Coronary artery (tissue), 2 donors: ENCODE results near the gene AGTR1.
A peak's percentile ranks its signal among the peaks of the same experiment; 100 is the strongest.

Source experiments
- DNase-seq: peaks from one replicate; pipeline ENCODE4 v3.0.0-alpha.2; 2017; ENCODE audit warnings: low spot score
- H3K27ac ChIP-seq, 2 donors: fragments of 200-600 bp; sonication (generic); one replicate each; pipeline ENCODE4 v1.5.1; 2016 to 2019
- H3K4me3 ChIP-seq: fragments of 200-600 bp; sonication (generic); 2 replicates; pipeline ENCODE4 v1.5.1; 2016; ENCODE audit warnings: mild to moderate bottlenecking, moderate library complexity
- CTCF ChIP-seq: fragments of 200-600 bp; sonication (generic); IDR thresholded peaks from one replicate; pipeline ENCODE4 v1.5.1; 2019; ENCODE audit warnings: antibody characterized with exemption

AGTR1 gene

GRCh38 chr3:148697306-148698189, at the start of gene AGTR1:
Gene AGTR1 (plus strand): TSS chr3:148697903. CDS start chr3:148741036, 43,133 bp downstream.
- Histone ChIP-seq H3K4me3 (peak within 1 kb of the TSS; percentile 75), H3K27ac (peak within 1 kb of the TSS; percentile 12 to 62)
- peak; percentile 80 for DNase-seq
- TF ChIP-seq CTCF: no peak

GRCh38 chr3:148648685-148649352, 48.9 kb upstream of the AGTR1 start:
- H3K27ac ChIP-seq: peak overlapping the region in 1 of 2 donors; percentile 76
- no peak overlapping the region for H3K4me3 ChIP-seq
- DNase-seq: no peak
- no peak for TF ChIP-seq CTCF

GRCh38 chr3:148651549-148651948, 46.2 kb upstream of the AGTR1 start:
- no peak for TF ChIP-seq CTCF
- DNase-seq: no peak
- H3K4me3 ChIP-seq: no peak overlapping the region
- H3K27ac ChIP-seq: no peak overlapping the region

GRCh38 chr3:148654433-148654832, 43.3 kb upstream of the AGTR1 start:
- DNase-seq: no peak
- TF ChIP-seq CTCF: no peak
- no peak overlapping the region for H3K27ac ChIP-seq
- H3K4me3 ChIP-seq: no peak overlapping the region

GRCh38 chr3:148657470-148657869, 40.2 kb upstream of the AGTR1 start:
- no peak for TF ChIP-seq CTCF
- DNase-seq: no peak
- no peak overlapping the region for H3K4me3 ChIP-seq
- no peak overlapping the region for H3K27ac ChIP-seq

- no peak overlapping the region for H3K27ac ChIP-seq
Observed at GRCh38 chr3:148659512-148659911, 38.2 kb upstream of the AGTR1 start.

More at GRCh38 chr3:148659512-148659911, 38.2 kb upstream of the AGTR1 start:
- H3K4me3 ChIP-seq: no peak overlapping the region
- TF ChIP-seq CTCF: no peak
- DNase-seq: no peak
